Measurements from ENCODE around the gene CXXC5. TPM values are rescaled to one million over a fixed set of nuclear protein-coding genes. Genes with fewer than 3 reads are reported as not detected.

CXXC5 gene
- total and polyA plus RNA-seq, 9 of the 15 experiments (the other 6 are each of a cell fraction or from before 2014, with no cell fraction given), result 1.9 to 123 (median 45.8) TPM

GRCh38 chr5:139708877-139709581, 60.9 kb downstream of the CXXC5 start (continued):
- TF ChIP-seq RBM25 (IDR thresholded peaks at IDR 0.05; ENCODE audit: low read depth, low read length, severe bottlenecking) (no peak), PHB2 (IDR thresholded peaks at IDR 0.05; ENCODE audit: low read depth) (no peak), ZNF217 (CRISPR knock-in tag; IDR thresholded peaks at IDR 0.05) (no peak), MNT (conservative IDR thresholded peaks at IDR 0.05) (peak; percentile 55 to 75; a peak in 3 of 4 replicates), TOE1 (IDR thresholded peaks at IDR 0.05; ENCODE audit: borderline replicate concordance) (peak; percentile 85), TOE1 (CRISPR knock-in tag; IDR thresholded peaks at IDR 0.05; ENCODE audit: borderline replicate concordance, low read depth) (no peak), HDGF (IDR thresholded peaks at IDR 0.05) (no peak), HDAC3 (IDR thresholded peaks at IDR 0.05; ENCODE audit: borderline replicate concordance, partially characterized antibody) (no peak), FOXM1 (IDR thresholded peaks at IDR 0.05; ENCODE audit: low read depth) (peak; percentile 46; the same call in 1 of the 2 replicates), FOXM1 (CRISPR knock-in tag; IDR thresholded peaks at IDR 0.05; ENCODE audit: low read depth) (peak; percentile 72; the same call in 1 of the 2 replicates), MTA3 (IDR thresholded peaks at IDR 0.05; ENCODE audit: borderline replicate concordance) (peak; percentile 84), ZNF354B (CRISPR knock-in tag; IDR thresholded peaks at IDR 0.05) (no peak), SMAD1 (IDR thresholded peaks at IDR 0.05; ENCODE audit: low read depth, low read length, partially characterized antibody) (no peak), CBX5 (IDR thresholded peaks at IDR 0.05; ENCODE audit: borderline replicate concordance, low read depth) (no peak), SFPQ (IDR thresholded peaks at IDR 0.05; ENCODE audit: low read depth, low read length) (no peak), SP1 (CRISPR knock-in tag; IDR thresholded peaks at IDR 0.05) (no peak; the same call in 1 of the 2 replicates), KAT8 (IDR thresholded peaks at IDR 0.05; ENCODE audit: low read depth) (no peak), ZBTB17 (CRISPR knock-in tag; IDR thresholded peaks at IDR 0.05) (0 out of 2 replicates have a peak, but pooled peaks have one; percentile 25), DPF2 (IDR thresholded peaks at IDR 0.05) (peak; percentile 38), TFE3 (CRISPR knock-in tag; IDR thresholded peaks at IDR 0.05) (no peak), SRSF3 (IDR thresholded peaks at IDR 0.05; ENCODE audit: insufficient read depth, low read length) (no peak), ETV6 (IDR thresholded peaks at IDR 0.05; ENCODE audit: borderline replicate concordance in 1 of 2, low read depth in 2 of 2, low read length in 1 of 2) (no peak), ETV6 (CRISPR knock-in tag; IDR thresholded peaks at IDR 0.05; ENCODE audit: borderline replicate concordance) (no peak), SAFB2 (IDR thresholded peaks at IDR 0.05; ENCODE audit: borderline replicate concordance, low read depth, low read length, severe bottlenecking) (no peak)

Measured in K562 (cell line).